ENCODE results near the gene CRKL.
A peak's percentile ranks its signal among the peaks of the same experiment; 100 is the strongest.
"Not testable (repeated sequence)": the region's sequence is repeated elsewhere in the genome, so short reads cannot be mapped to it uniquely, and the experiment has no call there.

CRKL gene

GRCh38 chr22:20916916-20917810, at the start of gene CRKL:
TSS of gene CRKL (plus strand) at chr22:20917407. CDS start at chr22:20917935, 528 bp downstream.
- DNase-seq: peak; percentile 97

GRCh38 chr22:20868025-20868962, 48.9 kb upstream of the CRKL start:
- no peak for DNase-seq

GRCh38 chr22:20869234-20869633, 48.0 kb upstream of the CRKL start:
- DNase-seq: no peak

- DNase-seq: no peak
These were observed 44.0 kb upstream of the CRKL start for GRCh38 chr22:20873214-20873613.

- no peak for DNase-seq
These were observed 41.9 kb upstream of the CRKL start for GRCh38 chr22:20875296-20875695.

GRCh38 chr22:20877715-20878114, 39.5 kb upstream of the CRKL start:
- no peak for DNase-seq

GRCh38 chr22:20881231-20881630, 36.0 kb upstream of the CRKL start:
- no peak for DNase-seq

- no peak for DNase-seq
These were observed 35.1 kb upstream of the CRKL start for GRCh38 chr22:20881869-20882815.

GRCh38 chr22:20882855-20883254, 34.4 kb upstream of the CRKL start:
- DNase-seq: no peak

- DNase-seq: no peak
These were observed 32.8 kb upstream of the CRKL start for GRCh38 chr22:20884454-20884853.

- DNase-seq: no peak
These were observed 32.1 kb upstream of the CRKL start for GRCh38 chr22:20885017-20885556.

GRCh38 chr22:20885557-20886323, 31.5 kb upstream of the CRKL start:
- DNase-seq: peak; percentile 63

GRCh38 chr22:20887375-20887774, 29.8 kb upstream of the CRKL start:
- DNase-seq: no peak

GRCh38 chr22:20889025-20889704, 28.0 kb upstream of the CRKL start:
- DNase-seq: no peak

- no peak for DNase-seq
These were observed 27.2 kb upstream of the CRKL start for GRCh38 chr22:20889904-20890540.

- no peak for DNase-seq
These were observed 26.2 kb upstream of the CRKL start for GRCh38 chr22:20890975-20891374.

GRCh38 chr22:20897737-20898136, 19.5 kb upstream of the CRKL start:
- DNase-seq: not testable (repeated sequence)

- no peak for DNase-seq
These were observed 17.3 kb upstream of the CRKL start for GRCh38 chr22:20899827-20900423.
